Measurements from ENCODE around the gene CHCHD4.

Gene CHCHD4

GRCh38 chr3:14133876-14134275, 9.2 kb upstream of the CHCHD4 start:
- DNase-seq: no peak
- ATAC-seq (ENCODE audit: insufficient read depth, low read depth): no peak
- Histone ChIP-seq H2AFZ (ENCODE audit: low read depth, low read length) (no peak overlapping the region), H4K20me1 (ENCODE audit: insufficient read depth, low read length) (peaks cover 11% of the 10 kb centered on the region; the same call in 1 of the 2 replicates), H3K4me2 (ENCODE audit: insufficient read depth, low read length) (no peak overlapping the region), H3K9ac (ENCODE audit: low read depth, low read length) (no peak overlapping the region), H3K9me3 (ENCODE audit: insufficient read depth, low read length, severe bottlenecking) (no peaks in the 10 kb centered on the region), H3K36me3 (ENCODE audit: insufficient read depth, low read length) (peaks cover 94% of the 10 kb centered on the region), H3K27ac (ENCODE audit: low read length) (no peak overlapping the region), H3K27me3 (ENCODE audit: insufficient read depth, low read length, poor library complexity) (no peaks in the 10 kb centered on the region), H3K4me3 (ENCODE audit: low read depth in 1 of 2, low read length in 2 of 2) (no peak overlapping the region), H3K4me1 (ENCODE audit: insufficient read depth, low read length) (no peaks in the 10 kb centered on the region), H3K79me2 (ENCODE audit: insufficient read depth, low read length) (peaks cover 2% of the 10 kb centered on the region; the same call in 1 of the 2 replicates)
- TF ChIP-seq EZH2 (IDR thresholded peaks at IDR 0.05; ENCODE audit: borderline replicate concordance, low read depth, low read length, severe bottlenecking): no peak
- TF ChIP-seq CTCF (IDR thresholded peaks at IDR 0.05; ENCODE audit: borderline replicate concordance, extremely low read depth, low read length, poor library complexity, severe bottlenecking): no peak

DNA sequence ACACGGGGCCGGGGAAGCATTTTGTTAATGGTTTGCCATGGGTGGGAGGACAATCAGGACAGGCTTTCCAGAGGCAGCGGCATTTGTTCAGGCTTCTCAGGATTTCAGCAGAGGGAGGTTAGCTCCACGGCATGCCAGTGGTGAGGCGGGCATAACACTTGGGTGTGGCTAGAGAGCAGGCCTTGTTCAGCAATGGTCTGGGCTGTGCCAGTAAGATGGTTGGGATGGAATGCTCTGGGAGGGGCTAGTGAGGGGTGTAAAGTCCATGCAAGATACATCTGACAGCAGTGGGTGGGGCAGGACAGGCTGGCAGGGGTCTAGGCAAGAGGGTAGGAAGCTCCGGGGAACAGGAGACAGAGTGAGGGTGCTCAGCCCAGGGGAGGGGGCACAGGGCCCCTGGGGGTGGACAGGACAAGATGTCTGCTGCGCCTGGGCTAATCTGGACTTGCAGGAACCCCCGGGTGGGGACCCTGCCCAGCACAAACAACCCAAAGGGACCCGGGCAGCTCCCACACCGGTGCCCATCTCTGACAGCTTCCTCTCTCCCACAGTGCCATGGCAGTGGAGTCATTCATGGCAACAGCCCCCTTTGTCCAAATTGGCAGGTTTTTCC, 8.6 kb upstream of the CHCHD4 start:
- H2AFZ ChIP-seq (ENCODE audit: low read depth, low read length): no peak overlapping the region
- peaks cover 15% of the 10 kb centered on the region; the same call in 1 of the 2 replicates for H4K20me1 ChIP-seq (ENCODE audit: insufficient read depth, low read length)
- ATAC-seq (ENCODE audit: insufficient read depth, low read depth) (no peak), DNase-seq (no peak)
- no peak overlapping the region for H3K4me3 ChIP-seq (ENCODE audit: low read depth in 1 of 2, low read length in 2 of 2)
- no peak overlapping the region for H3K4me2 ChIP-seq (ENCODE audit: insufficient read depth, low read length)
- no peaks in the 10 kb centered on the region for H3K4me1 ChIP-seq (ENCODE audit: insufficient read depth, low read length)
- H3K36me3 ChIP-seq (ENCODE audit: insufficient read depth, low read length): peaks cover 94% of the 10 kb centered on the region
- H3K27me3 ChIP-seq (ENCODE audit: insufficient read depth, low read length, poor library complexity): no peaks in the 10 kb centered on the region
- H3K27ac ChIP-seq (ENCODE audit: low read length): no peak overlapping the region
- peaks cover 8% of the 10 kb centered on the region for H3K79me2 ChIP-seq (ENCODE audit: insufficient read depth, low read length)
- H3K9me3 ChIP-seq (ENCODE audit: insufficient read depth, low read length, severe bottlenecking): no peaks in the 10 kb centered on the region
- no peak overlapping the region for H3K9ac ChIP-seq (ENCODE audit: low read depth, low read length)
- no peak for TF ChIP-seq CTCF (IDR thresholded peaks at IDR 0.05; ENCODE audit: borderline replicate concordance, extremely low read depth, low read length, poor library complexity, severe bottlenecking)
- no peak for TF ChIP-seq EZH2 (IDR thresholded peaks at IDR 0.05; ENCODE audit: borderline replicate concordance, low read depth, low read length, severe bottlenecking)

- no peaks in the 10 kb centered on the region for H3K27me3 ChIP-seq (ENCODE audit: insufficient read depth, low read length, poor library complexity)
- no peak overlapping the region for H3K4me3 ChIP-seq (ENCODE audit: low read depth in 1 of 2, low read length in 2 of 2)
- H3K36me3 ChIP-seq (ENCODE audit: insufficient read depth, low read length): peaks cover 94% of the 10 kb centered on the region
- H4K20me1 ChIP-seq (ENCODE audit: insufficient read depth, low read length): peaks cover 22% of the 10 kb centered on the region
- H3K9me3 ChIP-seq (ENCODE audit: insufficient read depth, low read length, severe bottlenecking): no peaks in the 10 kb centered on the region
- no peak for TF ChIP-seq CTCF (IDR thresholded peaks at IDR 0.05; ENCODE audit: borderline replicate concordance, extremely low read depth, low read length, poor library complexity, severe bottlenecking)
- no peak for TF ChIP-seq EZH2 (IDR thresholded peaks at IDR 0.05; ENCODE audit: borderline replicate concordance, low read depth, low read length, severe bottlenecking)
- H2AFZ ChIP-seq (ENCODE audit: low read depth, low read length): no peak overlapping the region
- H3K4me2 ChIP-seq (ENCODE audit: insufficient read depth, low read length): no peak overlapping the region
- H3K4me1 ChIP-seq (ENCODE audit: insufficient read depth, low read length): no peaks in the 10 kb centered on the region
- peaks cover 14% of the 10 kb centered on the region for H3K79me2 ChIP-seq (ENCODE audit: insufficient read depth, low read length)
- ATAC-seq (ENCODE audit: insufficient read depth, low read depth) (no peak), DNase-seq (no peak)
- no peak overlapping the region for H3K9ac ChIP-seq (ENCODE audit: low read depth, low read length)
- no peak overlapping the region for H3K27ac ChIP-seq (ENCODE audit: low read length)
These were observed 8.0 kb upstream of the CHCHD4 start for GRCh38 chr3:14132689-14133088.

Measured in DND-41 (cell line).